Left cardiac atrium (tissue), 4 donors: ENCODE measurements around the gene GDI2. TPM values are rescaled to one million over a fixed set of nuclear protein-coding genes. Genes with fewer than 3 reads are reported as not detected.
"Not testable (repeated sequence)": the region's sequence is repeated elsewhere in the genome, so short reads cannot be mapped to it uniquely, and the experiment has no call there.

Experiments used
- ATAC-seq, 2 donors: fragments of 200-7000 bp; cut with Tn5 transposase; one replicate each; pipeline ENCODE4 v1.9.1; 2020; ENCODE audit warnings: mild to moderate bottlenecking in 2 of 2, moderate library complexity in 2 of 2
- DNase-seq: peaks from one replicate; pipeline ENCODE4 v3.0.0-alpha.2; 2020
- intact Hi-C, 2 donors: fragments of 100-400 bp; cut with DNase I; formaldehyde crosslinking; loops; one replicate each; pipeline versions ENCODE4 v1.14.1 to v1.15.1; 2022 to 2023
- long read RNA-seq: library from polyadenylated mRNA; unstranded; transcript quantifications from one replicate; pipeline ENCODE4 v2.0.0, GENCODE V29; 2021
- total RNA-seq, 2 donors: library from RNA; stranded (reverse); fragmentation: NEBNext Ultra II Directional; extraction: Animal tissue kit (Norgen Biotek cat#: 25700); gene quantifications; one replicate each; pipeline ENCODE4 v1.2.1, GENCODE V29; 2021
- donor health status: DM: no; HTN: yes; CAD: no.
- donor health status: DM: no; HTN: yes; CAD: no; lungs with severe emphysema.
- donor health status: DM: yes; HTN: yes; CAD: no.
- donor health status: Dilated cardiomyopathy.

Gene GDI2
- 100 to 1,000 TPM; 107 to 120 TPM for total RNA-seq
- long read RNA-seq, transcript GDI2-203 (11 exons, 2,412 nt) = major isoform, 195 of 217 reads
- long read RNA-seq, partial matches to known transcripts = 9 of 217 reads
- long read RNA-seq, other reads (novel, unspliced or antisense) = 9 of 217 reads

DNA sequence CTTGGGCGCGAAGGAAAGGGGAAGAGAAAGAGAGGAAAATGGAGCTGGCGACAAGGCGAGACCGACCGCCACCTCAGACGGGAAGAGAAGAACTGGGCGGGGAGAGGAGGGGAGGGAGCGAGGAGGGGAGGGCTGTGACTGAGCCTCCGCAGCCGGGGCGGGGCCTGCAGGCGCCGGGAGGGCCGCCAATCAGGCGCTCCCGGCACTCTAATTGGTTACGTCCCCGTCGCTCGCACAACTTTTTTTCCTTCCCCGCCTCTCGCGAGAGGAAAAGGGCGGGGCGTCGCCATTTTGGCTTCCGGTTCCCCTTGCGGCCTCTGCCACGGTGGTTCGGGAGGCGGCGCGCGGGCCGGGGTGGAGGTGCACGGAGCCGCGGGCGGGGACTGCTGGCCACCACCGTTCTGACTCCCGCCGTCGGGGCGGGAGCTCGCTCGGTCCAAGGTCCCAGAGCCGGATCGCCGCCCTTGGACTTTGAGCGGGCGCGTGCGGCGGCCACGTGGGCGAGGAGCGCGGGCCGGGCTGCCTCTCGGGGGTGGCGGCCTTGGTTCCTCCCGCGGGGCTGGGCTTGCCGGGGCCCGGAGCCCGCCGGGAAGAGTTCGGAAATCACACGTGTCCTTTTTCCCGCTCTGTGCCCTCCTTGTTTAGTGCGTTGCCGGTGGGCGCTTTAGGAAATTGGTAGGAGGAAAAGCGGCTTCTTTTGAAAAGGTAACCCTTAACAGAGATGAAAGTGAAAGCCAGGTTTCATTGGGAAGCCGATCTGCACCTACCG lies at the start of gene GDI2:
Gene GDI2, minus strand, starts transcription at position 94 of the 769 bp plus-strand sequence. CDS start 176 bp downstream, outside the sequence.
- DNase-seq = peak; percentile 96
- intact Hi-C loops = loop anchor here in 1 of 2 donors (5.0 kb wide), 3 partner anchors 59 to 126 kb away; partner anchors contain the start of gene ANKRD16
- peak; percentile 99 for ATAC-seq

DNA sequence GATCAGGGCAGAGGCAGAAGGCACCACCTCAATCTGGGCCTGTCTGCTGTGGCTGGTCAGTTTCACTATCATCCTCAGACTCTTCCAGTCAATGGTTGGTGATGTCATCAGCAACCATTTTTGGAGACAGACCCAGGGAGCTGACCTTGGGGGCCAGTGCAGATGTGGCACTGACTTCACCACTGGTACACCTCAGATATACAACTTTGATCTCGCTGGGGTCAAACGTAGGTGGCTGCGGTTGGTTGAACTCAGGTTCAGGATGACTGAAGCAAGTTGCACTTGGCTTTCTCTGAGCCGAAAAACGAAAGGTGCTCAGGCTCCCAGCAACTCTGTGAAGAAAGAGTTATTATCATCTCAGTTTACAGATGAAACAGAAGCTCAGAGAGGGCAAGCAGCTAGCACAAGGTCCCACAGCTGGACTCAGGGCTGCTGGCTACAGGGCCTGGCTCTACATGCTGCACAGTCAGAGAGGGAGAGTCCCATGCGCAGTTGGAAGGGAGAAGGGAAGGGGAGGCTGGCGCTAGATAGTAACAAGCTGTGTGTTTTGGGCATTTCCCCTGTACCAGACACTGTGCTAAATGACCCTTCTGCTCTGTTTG lies 49.2 kb upstream of the GDI2 start:
- intact Hi-C loops = no loop called here
- DNase-seq = no peak
- no peak for ATAC-seq

DNA sequence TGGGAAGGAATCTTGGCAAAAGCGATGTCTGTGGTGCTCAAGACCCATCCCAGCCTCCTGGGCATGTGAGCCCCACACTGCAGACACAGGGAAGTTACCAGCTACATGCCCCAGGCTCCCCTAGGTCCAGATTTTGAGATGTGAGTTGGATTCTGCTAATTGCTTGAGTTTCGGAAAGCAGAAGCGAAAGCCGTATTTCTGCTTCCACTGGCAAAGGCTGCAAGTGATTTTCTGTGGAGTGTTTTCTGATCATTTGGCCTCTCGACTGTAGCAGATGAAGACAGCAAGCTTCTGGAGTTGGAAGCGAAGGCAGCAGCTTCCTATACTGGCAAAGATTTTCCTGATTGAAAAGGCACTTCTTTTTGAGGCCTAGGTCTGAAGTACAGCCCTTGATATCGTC lies 46.8 kb upstream of the GDI2 start:
- DNase-seq = no peak
- ATAC-seq = no peak
- intact Hi-C loops = no loop called here

DNA sequence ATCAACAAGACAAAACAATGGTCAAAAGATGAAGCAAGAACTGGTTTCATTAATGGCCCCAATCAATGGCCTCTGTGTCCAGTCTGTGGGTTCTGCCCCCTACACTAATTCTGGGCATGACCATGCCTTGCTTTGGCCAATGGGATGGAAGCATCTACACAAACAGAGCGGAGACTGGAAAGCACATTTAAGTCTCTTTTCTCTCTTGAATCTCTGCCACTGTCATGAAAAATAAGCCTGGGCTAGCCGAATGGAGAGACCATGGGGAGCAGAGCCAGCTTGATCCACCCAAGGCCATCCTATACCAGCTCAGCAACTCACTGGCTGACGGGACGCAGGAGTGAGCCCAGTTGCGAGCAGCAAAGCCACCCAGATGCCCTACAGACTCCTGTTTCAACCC lies 45.6 kb upstream of the GDI2 start:
- no peak for ATAC-seq
- intact Hi-C loops = no loop called here

DNA sequence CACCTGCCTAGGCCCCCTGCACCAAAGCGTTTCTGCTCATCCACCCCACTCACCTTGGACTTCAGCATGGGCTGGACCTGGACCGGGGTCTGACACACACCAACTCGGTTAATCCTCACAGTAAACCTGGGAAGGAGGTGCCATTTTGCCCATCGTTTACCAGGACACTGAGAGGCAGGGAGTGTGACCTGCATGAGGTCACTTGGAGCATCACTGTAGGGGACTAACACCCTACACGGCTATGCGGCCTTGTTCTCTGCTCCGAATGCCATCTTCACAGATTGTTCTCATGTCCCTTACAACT lies 43.4 kb upstream of the GDI2 start:
- intact Hi-C loops = no loop called here
- no peak for DNase-seq
- no peak for ATAC-seq

More for the DNA sequence above, 45.6 kb upstream of the GDI2 start:
- no peak for DNase-seq

DNA sequence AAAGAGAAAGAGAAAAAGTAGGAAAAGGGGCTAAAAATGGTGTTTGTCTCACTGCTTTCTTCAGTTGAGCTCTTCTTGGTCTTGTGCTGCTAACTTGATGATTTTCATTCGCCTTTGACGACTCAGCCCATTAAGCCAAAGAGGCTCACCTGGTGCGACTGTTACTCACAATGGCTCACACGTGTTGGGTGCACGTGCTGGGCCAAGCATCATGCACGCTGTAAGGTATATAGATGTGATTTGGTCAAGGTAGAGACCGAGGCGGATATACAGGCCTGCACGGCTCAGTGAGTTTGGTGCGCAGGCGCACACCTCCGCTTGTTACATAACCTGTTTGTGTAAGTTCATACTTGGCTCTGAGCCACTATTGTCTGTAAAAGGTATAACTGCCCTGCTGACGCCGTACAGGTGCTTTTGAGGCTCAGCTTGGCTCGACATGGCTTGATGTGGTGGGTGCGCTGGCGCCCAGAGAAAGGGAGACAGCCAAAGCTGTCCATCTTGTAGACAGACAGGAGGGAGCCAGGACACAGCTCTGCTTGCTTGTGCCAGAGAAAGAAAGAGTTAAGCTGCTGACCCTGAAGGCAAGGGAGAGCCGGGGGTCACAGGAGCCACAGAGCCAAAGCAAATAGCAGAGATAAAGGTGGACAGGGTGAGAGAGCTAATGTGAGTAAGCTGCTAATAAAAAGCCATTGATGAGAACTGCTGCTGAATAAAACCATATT lies 42.9 kb upstream of the GDI2 start:
- ATAC-seq (no peak), DNase-seq (no peak)
- intact Hi-C loops = no loop called here

DNA sequence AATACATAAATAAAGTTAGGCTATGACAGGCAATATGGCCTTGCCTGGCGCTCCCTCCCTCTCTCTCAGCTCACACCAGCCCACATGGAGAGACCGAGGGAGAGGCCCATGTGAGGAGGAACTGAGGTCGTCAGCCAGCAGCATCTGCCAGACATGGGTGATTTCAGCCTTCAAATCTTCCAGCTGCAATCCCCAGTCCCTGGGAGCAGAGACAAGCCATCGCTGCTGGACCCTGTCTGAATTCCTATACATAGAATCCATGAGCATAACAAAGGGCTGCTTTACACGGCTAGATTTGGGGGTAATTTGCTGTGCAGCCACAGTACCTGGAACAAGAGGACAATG lies 40.9 kb upstream of the GDI2 start:
- intact Hi-C loops = no loop called here
- no peak for DNase-seq
- ATAC-seq = no peak

DNA sequence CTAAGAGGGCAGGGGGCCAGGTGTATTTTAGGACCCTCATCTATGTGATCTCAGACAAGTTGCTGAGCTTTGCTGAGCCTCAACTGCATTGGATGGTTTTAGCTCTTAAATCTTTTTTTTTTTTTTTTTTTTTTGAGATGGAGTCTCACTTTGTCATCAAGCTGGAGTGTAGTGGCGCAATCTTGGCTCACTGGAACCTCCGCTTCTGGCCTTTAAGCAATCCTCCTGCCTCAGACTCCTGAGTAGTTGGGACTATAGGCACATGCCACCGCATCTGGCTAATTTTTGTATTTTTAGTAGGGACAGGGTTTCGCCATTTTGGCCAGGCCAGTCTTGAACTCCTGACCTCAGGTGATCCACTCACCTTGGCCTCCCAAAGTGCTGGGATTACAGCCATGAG lies 33.4 kb upstream of the GDI2 start:
- DNase-seq, ATAC-seq, intact Hi-C loops: not testable (repeated sequence)

DNA sequence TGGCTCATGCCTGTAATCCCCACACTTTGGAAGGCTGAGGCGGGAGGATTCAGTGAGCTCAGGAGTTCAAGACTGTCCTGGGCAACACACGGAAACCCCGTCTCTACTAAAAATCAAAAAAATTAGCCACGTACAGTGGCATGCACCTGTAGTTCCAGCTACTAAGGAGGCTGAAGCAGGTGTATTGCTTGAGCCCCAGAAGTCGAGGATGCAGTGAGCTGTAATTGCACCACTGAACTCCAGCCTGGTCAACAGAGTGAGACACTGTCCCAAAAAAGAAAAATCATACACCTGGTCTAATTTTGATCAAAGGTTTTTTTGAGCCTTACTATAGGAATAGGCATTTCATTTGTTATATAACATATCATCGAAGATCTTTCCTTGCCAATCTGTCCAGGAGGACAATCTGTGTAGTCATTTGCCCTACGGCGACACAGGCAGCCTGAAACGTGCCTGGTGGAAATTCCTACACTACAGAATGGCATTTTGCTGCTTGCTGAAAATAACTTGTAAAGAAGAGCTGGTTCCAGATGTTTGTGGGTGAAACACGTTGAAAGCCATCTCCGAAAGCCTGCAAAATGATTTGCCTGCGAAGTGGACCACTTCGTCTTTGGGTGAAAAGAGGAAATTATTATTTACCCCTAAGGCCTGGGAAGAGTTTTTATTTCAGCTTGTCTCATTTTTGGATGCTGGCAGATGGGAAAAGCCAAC lies 31.3 kb upstream of the GDI2 start:
- DNase-seq (no peak), ATAC-seq (peak in 1 of 2 donors; percentile 4)
- intact Hi-C loops = no loop called here

DNA sequence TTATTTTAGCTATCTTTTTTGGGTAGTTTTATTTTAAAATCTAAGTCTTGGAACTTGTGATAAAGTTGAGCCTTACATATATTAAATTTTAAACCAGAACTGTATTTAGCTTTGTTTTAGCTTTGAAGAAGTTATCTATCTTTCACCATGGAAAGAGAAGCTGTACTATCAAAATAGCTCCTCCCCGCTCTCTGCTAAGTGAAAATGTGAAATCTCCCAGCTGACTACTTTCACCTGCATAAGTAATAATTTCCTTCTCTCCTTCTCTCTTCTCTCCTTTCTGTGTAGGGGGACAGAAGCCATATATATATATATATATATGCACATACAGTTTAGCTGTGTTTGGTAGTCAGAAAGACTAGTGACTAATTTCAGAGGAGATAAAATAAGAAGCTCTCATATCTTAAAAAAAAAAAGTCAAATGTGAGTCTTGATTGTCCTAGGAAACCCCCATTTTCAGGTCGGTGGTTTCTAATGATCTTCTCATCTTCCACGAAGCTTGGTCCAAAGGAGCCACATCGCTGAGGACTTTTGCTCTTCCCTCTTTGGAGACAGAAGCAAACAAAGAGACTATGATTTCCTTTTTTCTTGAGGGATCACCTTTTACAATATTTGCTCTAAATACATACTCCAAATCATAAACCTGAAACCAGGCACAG lies 30.6 kb upstream of the GDI2 start:
- ATAC-seq (no peak), DNase-seq (no peak)
- intact Hi-C loops = no loop called here

DNA sequence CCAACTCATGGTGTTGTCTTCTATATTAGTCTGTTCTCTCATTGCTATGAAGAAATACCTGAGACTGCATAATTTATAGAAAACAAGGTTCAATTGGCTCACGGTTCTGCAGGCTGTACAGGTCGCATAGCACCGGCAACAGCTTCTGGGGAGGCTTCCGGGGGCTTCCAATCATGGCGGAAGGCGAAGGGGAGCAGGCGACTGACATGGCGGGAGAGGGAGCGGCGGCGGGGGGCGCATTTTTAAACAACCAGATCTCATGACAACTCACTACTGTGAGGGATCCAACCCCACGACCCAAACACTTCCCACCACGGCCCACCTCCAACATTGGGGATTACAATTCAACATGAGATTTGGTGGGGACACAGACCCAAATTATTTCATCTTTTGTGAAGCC lies 28.7 kb upstream of the GDI2 start:
- intact Hi-C loops = no loop called here
- DNase-seq = no peak
- ATAC-seq = no peak

DNA sequence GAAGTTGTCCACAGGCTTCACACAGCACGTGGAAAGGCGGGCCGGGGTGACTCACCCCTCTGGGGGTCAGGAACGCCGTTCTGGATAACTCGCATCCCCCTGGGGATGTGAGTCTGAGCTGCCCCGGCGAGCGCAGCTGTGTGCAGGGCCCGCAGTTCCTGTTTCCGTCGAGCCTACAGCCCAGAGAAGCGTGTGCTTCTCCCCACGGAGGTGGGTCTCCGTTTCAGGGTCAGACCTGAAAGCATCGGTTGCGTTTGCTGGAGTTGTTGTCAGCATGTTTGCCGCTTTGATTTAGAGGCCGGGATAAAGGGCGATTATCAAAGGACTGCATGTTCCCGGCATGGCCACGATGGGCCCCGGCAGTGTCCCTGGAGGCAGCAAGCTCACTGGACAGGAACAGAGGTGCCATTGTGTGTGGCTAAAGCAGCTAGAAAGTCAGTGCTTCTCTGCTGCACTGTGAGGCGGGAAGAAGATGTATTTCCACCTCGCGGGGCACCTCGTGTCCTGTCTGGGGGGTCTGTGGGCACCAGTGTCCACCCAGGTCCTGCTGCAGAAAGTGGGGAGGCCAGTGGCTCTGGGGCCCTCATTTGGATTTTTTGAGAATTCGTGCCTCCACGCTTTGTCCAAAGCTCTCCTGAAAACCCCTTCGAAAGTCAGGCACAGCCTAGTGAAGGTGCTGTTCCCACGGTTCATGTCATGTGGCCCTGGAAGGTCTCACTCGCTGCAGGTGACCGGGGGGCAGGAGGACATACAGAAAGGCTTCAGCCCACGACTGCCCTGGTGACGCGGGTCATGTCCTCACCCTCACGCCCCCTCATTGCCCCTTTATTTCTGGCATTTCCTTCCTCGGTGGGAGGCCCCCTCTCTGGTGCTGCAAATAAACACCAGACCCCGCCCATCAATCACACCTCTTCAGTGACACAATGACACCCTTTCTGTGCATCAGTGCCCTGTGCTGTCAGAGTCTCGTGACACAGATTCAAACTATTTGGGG lies 27.4 kb upstream of the GDI2 start:
- DNase-seq (peak; percentile 49), ATAC-seq (peak; percentile 46 to 73)
- intact Hi-C loops = no loop called here

DNA sequence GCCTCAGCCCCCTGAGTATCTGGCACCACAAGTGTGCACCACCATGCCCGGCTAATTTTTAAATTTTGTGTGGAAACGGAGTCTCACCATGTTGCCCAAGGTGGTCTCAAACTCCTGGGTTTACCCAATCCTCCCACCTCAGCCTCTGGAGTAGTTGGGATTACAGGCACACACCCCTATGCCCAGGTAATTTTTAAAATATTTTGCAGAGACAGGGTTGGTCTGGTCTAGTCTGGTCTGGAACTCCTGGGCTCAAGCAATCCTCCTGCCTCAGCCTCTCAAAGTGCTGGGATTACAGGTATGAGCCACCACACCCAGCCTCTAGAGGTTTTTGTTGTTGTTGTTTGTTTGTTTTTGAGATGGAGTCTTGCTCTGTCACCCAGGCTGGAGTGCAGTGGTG lies 22.9 kb upstream of the GDI2 start:
- intact Hi-C loops, DNase-seq, ATAC-seq: not testable (repeated sequence)

DNA sequence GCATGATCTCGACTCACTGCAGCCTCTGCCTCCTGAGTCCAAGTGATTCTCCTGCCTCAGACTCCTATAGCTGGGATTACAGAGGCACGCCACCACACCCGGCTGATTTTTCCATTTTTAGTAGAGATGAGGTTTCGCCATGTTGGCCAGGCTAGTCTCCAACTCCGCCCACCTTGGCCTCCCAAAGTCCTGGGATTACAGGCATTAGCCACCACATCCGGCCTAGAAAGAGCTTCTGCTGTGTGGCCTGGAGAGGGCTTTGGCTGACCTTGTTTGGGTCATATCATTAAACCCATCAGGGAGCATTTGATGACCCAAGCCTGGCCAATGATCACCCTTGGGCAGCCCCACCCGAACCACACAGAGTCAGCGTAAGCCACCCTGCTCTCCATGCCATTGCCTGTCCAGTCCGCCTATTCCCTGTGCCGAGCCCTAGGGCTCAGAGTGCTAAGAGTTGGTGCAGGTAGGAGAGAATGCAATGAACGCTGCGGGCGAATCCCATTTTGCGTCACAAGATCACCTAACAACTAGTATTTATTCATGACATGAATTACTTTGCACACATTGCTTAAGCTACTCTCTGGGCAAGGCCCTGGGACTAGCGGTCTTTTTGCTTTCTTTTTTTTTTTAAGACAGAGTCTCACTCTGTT lies 22.3 kb upstream of the GDI2 start:
- intact Hi-C loops = no loop called here
- ATAC-seq = no peak
- DNase-seq = no peak

DNA sequence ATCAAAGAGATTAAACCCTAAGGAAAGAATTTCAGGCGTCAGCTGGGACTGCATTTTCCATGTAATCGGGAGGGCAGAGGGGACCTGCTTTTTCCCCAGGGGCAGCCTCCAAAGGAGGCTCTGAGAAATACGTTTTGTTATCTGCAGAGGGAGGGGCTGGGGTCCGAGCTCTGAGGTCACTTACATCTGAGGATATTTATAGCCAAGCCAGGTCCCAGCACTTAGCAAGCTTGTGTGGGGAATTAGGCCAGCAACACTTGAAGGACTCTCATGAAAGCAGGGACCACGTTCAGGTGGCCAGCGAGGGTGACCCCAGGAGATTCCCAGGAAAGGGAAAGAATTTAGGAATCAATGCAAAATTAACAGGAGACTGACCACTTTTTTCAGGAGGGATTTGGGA lies 20.6 kb upstream of the GDI2 start:
- intact Hi-C loops = no loop called here
- peak; percentile 47 to 59 for ATAC-seq
- DNase-seq = no peak

DNA sequence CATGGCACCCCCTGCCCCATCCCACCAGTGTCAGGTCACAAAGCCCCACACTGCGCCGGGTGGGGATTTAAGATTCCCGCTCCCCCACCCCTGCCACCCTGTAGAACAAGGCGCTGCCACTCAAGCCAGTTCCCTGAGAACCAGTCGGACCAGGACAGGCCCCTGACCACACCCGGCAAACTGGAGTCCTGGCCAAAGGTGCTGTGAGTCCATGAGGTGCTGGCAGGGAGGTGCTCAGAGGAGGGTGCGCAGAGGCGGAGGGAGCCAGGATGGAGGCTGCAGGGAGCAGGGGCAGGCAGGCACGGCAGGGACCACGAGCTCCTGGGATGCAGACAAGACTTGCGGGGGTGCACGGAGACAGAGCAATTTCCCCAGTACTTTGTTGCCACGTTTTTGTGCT lies 19.7 kb upstream of the GDI2 start:
- ATAC-seq (no peak), DNase-seq (no peak)
- intact Hi-C loops = no loop called here

DNA sequence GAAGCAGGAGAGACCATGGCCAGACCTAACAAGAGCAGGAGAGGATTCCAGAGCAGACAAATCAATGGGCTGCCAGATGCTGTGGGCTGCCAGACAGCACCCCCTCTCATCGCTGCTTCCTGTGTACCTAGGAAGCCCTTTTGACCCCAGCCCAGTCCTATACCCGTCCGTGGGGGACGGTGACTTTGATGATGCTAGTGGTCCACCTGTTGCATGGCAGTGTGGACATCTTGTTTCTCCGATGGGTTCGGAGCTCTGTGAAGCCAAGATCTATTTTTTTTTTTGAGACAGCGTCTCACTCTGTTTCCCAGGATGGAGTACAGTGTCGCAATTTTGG lies 18.2 kb upstream of the GDI2 start:
- ATAC-seq (no peak), DNase-seq (no peak)
- intact Hi-C loops = no loop called here
